ENCODE measurements around the gene KIAA0232. TPM values are rescaled to one million over a fixed set of nuclear protein-coding genes. Genes with fewer than 3 reads are reported as not detected.
A peak's percentile ranks its signal among the peaks of the same experiment; 100 is the strongest.

KIAA0232 gene
- polyA plus RNA-seq, 1 donor from 2014 or later: 57.6 TPM

- no peak for TF ChIP-seq REST (IDR thresholded peaks at IDR 0.05; ENCODE audit: borderline replicate concordance)
- TF ChIP-seq RAD21 (conservative IDR thresholded peaks at IDR 0.05): peak; percentile 39
- peak; percentile 41 for TF ChIP-seq SMC3 (conservative IDR thresholded peaks at IDR 0.05; ENCODE audit: poor library complexity)
- no peak for TF ChIP-seq MXI1 (conservative IDR thresholded peaks at IDR 0.05; ENCODE audit: poor library complexity, severe bottlenecking)
- peak; percentile 55 for TF ChIP-seq CTCF (IDR thresholded peaks at IDR 0.05; ENCODE audit: poor library complexity, severe bottlenecking)
- TF ChIP-seq EP300 (conservative IDR thresholded peaks at IDR 0.05; ENCODE audit: poor library complexity, severe bottlenecking): no peak
- TF ChIP-seq EZH2 (IDR thresholded peaks at IDR 0.05; ENCODE audit: borderline replicate concordance, insufficient read depth, low read length, poor library complexity, severe bottlenecking): no peak
- TF ChIP-seq POLR2AphosphoS5 (IDR thresholded peaks at IDR 0.05): no peak
- TF ChIP-seq TAF1 (IDR thresholded peaks at IDR 0.05; ENCODE audit: low read depth): no peak
- Histone ChIP-seq H3K9ac (ENCODE audit: low read length) (no peak overlapping the region), H3F3A (ENCODE audit: insufficient read depth, low read length, poor library complexity, severe bottlenecking) (no peaks in the 10 kb centered on the region), H3K27me3 (ENCODE audit: insufficient read depth, low read depth, low read length) (no peaks in the 10 kb centered on the region), H3K4me2 (ENCODE audit: low read length) (no peak overlapping the region), H3K27ac (ENCODE audit: low read length) (no peak overlapping the region), H4K20me1 (ENCODE audit: insufficient read depth) (no peaks in the 10 kb centered on the region), H3K4me3 (ENCODE audit: low read length) (no peak overlapping the region), H3K36me3 (ENCODE audit: insufficient read depth, low read length) (no peaks in the 10 kb centered on the region), H3K79me2 (replicated peaks; ENCODE audit: insufficient read depth, low read length) (peaks cover 9% of the 10 kb centered on the region), H3K9me2 (ENCODE audit: insufficient read depth, low read length) (no peaks in the 10 kb centered on the region), H3K9me3 (ENCODE audit: low read length) (no peaks in the 10 kb centered on the region), H2AFZ (ENCODE audit: low read depth, low read length) (no peak overlapping the region)
Observed at GRCh38 chr4:6907658-6908191, 125.2 kb downstream of the KIAA0232 start.

- H3K79me2 ChIP-seq (replicated peaks; ENCODE audit: insufficient read depth, low read length): peaks cover 13% of the 10 kb centered on the region
- no peak for TF ChIP-seq SMC3 (conservative IDR thresholded peaks at IDR 0.05; ENCODE audit: poor library complexity)
- TF ChIP-seq EZH2 (IDR thresholded peaks at IDR 0.05; ENCODE audit: borderline replicate concordance, insufficient read depth, low read length, poor library complexity, severe bottlenecking): no peak
- TF ChIP-seq EP300 (conservative IDR thresholded peaks at IDR 0.05; ENCODE audit: poor library complexity, severe bottlenecking): no peak
- no peak for TF ChIP-seq TAF1 (IDR thresholded peaks at IDR 0.05; ENCODE audit: low read depth)
- TF ChIP-seq MXI1 (conservative IDR thresholded peaks at IDR 0.05; ENCODE audit: poor library complexity, severe bottlenecking): no peak
- no peak for TF ChIP-seq RAD21 (conservative IDR thresholded peaks at IDR 0.05)
- TF ChIP-seq REST (IDR thresholded peaks at IDR 0.05; ENCODE audit: borderline replicate concordance): no peak
- TF ChIP-seq CTCF (IDR thresholded peaks at IDR 0.05; ENCODE audit: poor library complexity, severe bottlenecking): no peak
- no peak for TF ChIP-seq POLR2AphosphoS5 (IDR thresholded peaks at IDR 0.05)
- peak overlapping the region; percentile 93 for H3K9ac ChIP-seq (ENCODE audit: low read length)
- H3K4me2 ChIP-seq (ENCODE audit: low read length): peak overlapping the region; percentile 96
- no peaks in the 10 kb centered on the region for H3K36me3 ChIP-seq (ENCODE audit: insufficient read depth, low read length)
- H2AFZ ChIP-seq (ENCODE audit: low read depth, low read length): peak overlapping the region; percentile 69
- H3F3A ChIP-seq (ENCODE audit: insufficient read depth, low read length, poor library complexity, severe bottlenecking): no peaks in the 10 kb centered on the region
- peak overlapping the region; percentile 82 for H3K4me3 ChIP-seq (ENCODE audit: low read length)
- no peaks in the 10 kb centered on the region for H3K27me3 ChIP-seq (ENCODE audit: insufficient read depth, low read depth, low read length)
- no peaks in the 10 kb centered on the region for H4K20me1 ChIP-seq (ENCODE audit: insufficient read depth)
- no peaks in the 10 kb centered on the region for H3K9me3 ChIP-seq (ENCODE audit: low read length)
- H3K27ac ChIP-seq (ENCODE audit: low read length): peak overlapping the region; percentile 89
- no peaks in the 10 kb centered on the region for H3K9me2 ChIP-seq (ENCODE audit: insufficient read depth, low read length)
Observed at GRCh38 chr4:6908432-6909112, 126.0 kb downstream of the KIAA0232 start.

Data from neural cell (in vitro differentiated cells).